GM12874 (cell line): ENCODE results near the gene MBLAC1.

ENCODE experiments used
- TF ChIP-seq, protein P1 (sequence below): IDR thresholded peaks from 2 replicates; pipeline ENCODE4 v1.5.1; 2011; ENCODE audit warnings: low read depth, mild to moderate bottlenecking, control low read depth, low read length, moderate library complexity; ENCODE audit not compliant: insufficient read depth

MBLAC1 gene

DNA sequence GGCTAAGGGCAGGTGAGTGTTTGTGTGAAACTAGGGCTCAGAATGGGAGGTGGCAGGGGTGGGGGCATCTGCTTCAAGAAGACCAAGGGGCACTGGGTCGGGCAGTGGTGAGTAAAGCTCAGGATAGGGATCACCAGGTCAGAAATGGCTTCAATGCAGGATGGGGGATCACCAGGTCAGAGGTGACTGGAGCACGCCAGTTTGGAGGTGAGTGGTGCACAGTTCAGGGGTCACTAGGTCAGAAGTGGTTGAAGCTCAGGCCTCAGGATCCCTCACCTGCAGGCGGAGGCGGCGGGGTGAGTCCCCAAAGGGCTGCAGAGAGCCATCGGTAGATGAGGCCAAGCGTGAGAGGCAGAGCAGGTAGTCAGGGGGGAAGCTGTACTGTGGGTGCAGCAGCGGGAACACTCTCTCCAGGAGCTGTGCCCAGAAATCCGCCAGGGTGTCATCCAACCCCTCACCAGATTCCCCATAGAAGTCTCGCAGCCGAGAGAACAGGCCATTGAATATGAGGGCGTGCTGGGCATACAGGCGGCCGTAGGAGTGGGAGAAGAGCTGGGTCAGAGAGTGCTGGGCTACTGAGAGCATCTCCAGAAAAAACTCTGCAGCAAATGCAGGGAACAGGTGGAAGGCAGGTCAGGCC lies 48.6 kb downstream of the MBLAC1 start:
- TF ChIP-seq, protein P1, sequence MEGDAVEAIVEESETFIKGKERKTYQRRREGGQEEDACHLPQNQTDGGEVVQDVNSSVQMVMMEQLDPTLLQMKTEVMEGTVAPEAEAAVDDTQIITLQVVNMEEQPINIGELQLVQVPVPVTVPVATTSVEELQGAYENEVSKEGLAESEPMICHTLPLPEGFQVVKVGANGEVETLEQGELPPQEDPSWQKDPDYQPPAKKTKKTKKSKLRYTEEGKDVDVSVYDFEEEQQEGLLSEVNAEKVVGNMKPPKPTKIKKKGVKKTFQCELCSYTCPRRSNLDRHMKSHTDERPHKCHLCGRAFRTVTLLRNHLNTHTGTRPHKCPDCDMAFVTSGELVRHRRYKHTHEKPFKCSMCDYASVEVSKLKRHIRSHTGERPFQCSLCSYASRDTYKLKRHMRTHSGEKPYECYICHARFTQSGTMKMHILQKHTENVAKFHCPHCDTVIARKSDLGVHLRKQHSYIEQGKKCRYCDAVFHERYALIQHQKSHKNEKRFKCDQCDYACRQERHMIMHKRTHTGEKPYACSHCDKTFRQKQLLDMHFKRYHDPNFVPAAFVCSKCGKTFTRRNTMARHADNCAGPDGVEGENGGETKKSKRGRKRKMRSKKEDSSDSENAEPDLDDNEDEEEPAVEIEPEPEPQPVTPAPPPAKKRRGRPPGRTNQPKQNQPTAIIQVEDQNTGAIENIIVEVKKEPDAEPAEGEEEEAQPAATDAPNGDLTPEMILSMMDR = no peak

DNA sequence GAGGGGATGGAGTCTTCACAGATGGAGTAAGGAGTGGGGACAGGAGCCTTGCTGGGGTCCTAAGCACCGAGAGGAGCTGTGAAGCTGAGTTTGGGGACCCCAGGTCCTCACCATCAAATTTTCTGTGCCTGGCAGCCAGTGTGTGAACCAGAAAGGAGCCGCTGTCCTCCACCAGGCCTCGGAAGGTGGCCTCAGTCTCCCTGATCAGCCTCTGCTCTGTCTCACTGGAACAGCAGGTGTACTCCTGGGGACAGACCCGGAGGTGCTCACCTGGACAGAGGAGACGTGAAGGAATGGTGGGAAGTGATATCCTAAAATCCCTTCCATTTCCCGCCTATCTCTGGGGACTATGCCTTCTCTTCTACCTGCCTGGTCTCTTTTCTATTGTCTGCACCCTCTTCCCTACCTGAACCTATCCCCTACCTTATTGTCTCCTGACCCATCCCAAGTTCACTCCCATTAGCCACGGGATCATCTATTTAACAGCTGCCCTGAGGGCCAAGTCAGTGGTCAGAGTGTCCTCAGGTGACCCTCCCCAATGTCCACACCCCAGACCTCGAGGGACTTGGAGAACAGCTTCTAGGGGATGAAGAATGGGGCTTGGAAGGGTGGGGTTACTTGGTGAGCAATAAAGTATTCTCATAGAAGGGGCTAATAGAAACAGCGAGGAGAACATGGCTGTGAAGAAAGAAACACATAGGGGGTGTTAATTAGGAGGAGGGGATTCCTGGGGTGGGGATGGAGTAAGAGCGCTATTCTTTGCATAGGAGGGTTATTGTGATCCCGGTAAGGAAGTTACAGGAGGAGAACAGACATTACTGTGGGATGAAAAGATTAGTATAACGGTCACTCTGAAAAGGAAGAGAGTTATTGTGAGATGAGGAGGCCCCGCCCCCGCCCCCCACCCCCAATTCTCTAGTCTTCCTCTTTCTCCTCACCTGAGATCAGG lies 49.6 kb downstream of the MBLAC1 start:
- TF ChIP-seq, protein P1 = no peak

DNA sequence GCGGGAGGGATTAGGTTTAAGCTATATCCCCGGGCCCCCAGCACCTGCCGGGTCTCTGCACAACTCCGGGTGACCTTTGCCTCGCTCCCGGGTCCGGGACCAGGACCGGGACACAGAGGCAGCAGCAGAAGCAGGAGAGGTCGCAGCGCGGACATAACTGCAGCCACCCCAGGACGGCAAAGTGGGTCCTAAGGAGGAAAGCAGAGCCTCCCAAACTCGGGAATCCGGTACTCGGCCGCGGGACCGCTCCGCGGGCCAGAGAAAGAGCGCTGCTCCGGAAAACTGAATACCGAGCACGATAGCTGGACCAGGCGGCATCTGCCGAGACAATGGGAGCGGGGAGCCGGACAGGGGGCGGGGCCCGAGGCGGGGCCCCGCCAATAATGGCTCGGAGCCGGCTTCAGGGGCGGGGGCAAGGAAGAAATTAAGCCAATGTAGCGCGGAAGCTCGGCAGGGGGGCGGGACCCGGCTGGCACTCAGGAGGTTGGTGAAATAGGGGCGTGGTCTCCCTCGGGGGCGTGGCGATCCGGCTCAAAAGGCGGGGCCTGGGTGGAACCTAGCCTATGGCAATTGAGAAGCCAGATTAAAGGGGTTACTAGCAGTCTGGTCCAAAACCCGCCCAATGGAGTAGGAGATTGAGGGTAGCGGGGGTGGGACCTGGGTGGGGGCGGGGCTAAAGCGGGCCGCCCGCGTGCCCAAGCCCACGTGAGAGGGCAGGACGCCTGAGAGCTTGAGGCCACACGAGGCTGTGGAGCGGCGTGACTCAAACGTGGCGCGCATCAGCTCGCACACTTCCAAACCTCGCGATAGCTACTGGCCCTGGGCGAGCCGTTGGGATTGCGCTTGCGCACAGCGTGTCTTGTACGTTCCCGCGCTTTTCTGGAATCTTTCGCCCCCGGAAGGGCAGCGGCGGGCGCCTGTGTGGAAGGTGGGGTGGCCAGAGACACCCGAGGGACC lies 50.6 kb downstream of the MBLAC1 start, which contains the start of the genes GPC2 and STAG3:
Gene GPC2, minus strand, starts transcription at position 337 of the 957 bp plus-strand sequence. Its CDS starts 182 bp downstream, at position 155.
Gene STAG3, plus strand, starts transcription at position 874 of the 957 bp plus-strand sequence. CDS start 2,639 bp downstream, outside the sequence.
- TF ChIP-seq, protein P1 = no peak
